ENCODE results near the gene FOSL2.

FOSL2 gene

GRCh38 chr2:28392297-28393113 lies at the start of gene FOSL2:
FOSL2 (plus strand) TSS chr2:28392858; CDS start chr2:28393721, 863 bp downstream.
- DNase-seq (ENCODE audit: low read depth in 2 of 2), result peak; percentile 81 to 85

GRCh38 chr2:28343184-28343942 lies 49.3 kb upstream of the FOSL2 start:
- DNase-seq (ENCODE audit: low read depth in 2 of 2), result no peak

GRCh38 chr2:28343971-28344715 lies 48.5 kb upstream of the FOSL2 start:
- DNase-seq (ENCODE audit: low read depth in 2 of 2), result no peak

GRCh38 chr2:28344756-28345373 lies 47.8 kb upstream of the FOSL2 start:
- no peak for DNase-seq (ENCODE audit: low read depth in 2 of 2)

GRCh38 chr2:28345619-28346018 lies 47.0 kb upstream of the FOSL2 start:
- no peak for DNase-seq (ENCODE audit: low read depth in 2 of 2)

GRCh38 chr2:28346587-28346986 lies 46.1 kb upstream of the FOSL2 start:
- no peak for DNase-seq (ENCODE audit: low read depth in 2 of 2)

GRCh38 chr2:28347193-28347592 lies 45.5 kb upstream of the FOSL2 start:
- DNase-seq (ENCODE audit: low read depth in 2 of 2), result no peak

GRCh38 chr2:28347596-28347995 lies 45.1 kb upstream of the FOSL2 start:
- no peak for DNase-seq (ENCODE audit: low read depth in 2 of 2)

GRCh38 chr2:28348149-28348567 lies 44.5 kb upstream of the FOSL2 start:
- DNase-seq (ENCODE audit: low read depth in 2 of 2), result peak; percentile 38 to 54

- no peak for DNase-seq (ENCODE audit: low read depth in 2 of 2)
Measured at GRCh38 chr2:28348921-28349320, 43.7 kb upstream of the FOSL2 start.

- DNase-seq (ENCODE audit: low read depth in 2 of 2), result no peak
Measured at GRCh38 chr2:28349546-28350165, 43.0 kb upstream of the FOSL2 start.

GRCh38 chr2:28350196-28350595 lies 42.5 kb upstream of the FOSL2 start:
- DNase-seq (ENCODE audit: low read depth in 2 of 2), result no peak

- no peak for DNase-seq (ENCODE audit: low read depth in 2 of 2)
Measured at GRCh38 chr2:28350791-28351285, 41.8 kb upstream of the FOSL2 start.

GRCh38 chr2:28351621-28352020 lies 41.0 kb upstream of the FOSL2 start:
- no peak for DNase-seq (ENCODE audit: low read depth in 2 of 2)

GRCh38 chr2:28352104-28352503 lies 40.6 kb upstream of the FOSL2 start:
- DNase-seq (ENCODE audit: low read depth in 2 of 2), result no peak

- DNase-seq (ENCODE audit: low read depth in 2 of 2), result no peak
Measured at GRCh38 chr2:28352610-28353195, 40.0 kb upstream of the FOSL2 start.

- no peak for DNase-seq (ENCODE audit: low read depth in 2 of 2)
Measured at GRCh38 chr2:28354920-28355520, 37.6 kb upstream of the FOSL2 start.

- no peak for DNase-seq (ENCODE audit: low read depth in 2 of 2)
Measured at GRCh38 chr2:28355521-28356094, 37.0 kb upstream of the FOSL2 start.

GRCh38 chr2:28356095-28356911 lies 36.4 kb upstream of the FOSL2 start:
- no peak for DNase-seq (ENCODE audit: low read depth in 2 of 2)
